GM21737 (cell line): ENCODE results near the gene TAF11L14.
"Not testable (repeated sequence)": the region's sequence is repeated elsewhere in the genome, so short reads cannot be mapped to it uniquely, and the experiment has no call there.

Experiments used
- ATAC-seq: cut with Tn5 transposase; IDR thresholded peaks from one replicate; pipeline ENCODE4 v1.9.1; 2021; ENCODE audit warnings: mild to moderate bottlenecking, moderate library complexity; ENCODE audit not compliant: unreplicated experiment

TAF11L14 gene

DNA sequence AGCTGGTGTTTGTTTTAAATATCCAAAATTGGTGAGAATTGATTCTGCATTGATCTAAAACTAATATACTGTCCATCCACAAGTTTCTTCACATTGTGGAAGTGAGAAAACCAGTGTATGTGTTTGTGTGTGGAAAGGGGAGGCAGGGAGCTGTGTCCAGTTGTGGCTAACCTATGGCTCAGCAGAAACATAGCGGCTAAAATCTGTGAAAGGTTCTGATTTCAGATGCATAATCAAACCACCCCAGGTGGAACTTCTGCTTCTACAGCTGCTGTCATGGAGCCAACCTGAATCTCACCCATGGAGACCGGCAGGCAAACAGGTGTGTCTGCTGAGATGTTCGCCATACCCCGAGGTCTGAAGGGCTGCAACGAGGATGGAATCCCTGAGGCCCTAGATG, at the start of gene TAF11L14:
TSS of gene TAF11L14 (plus strand) at position 301 of the 400 bp plus-strand sequence.
- ATAC-seq = no peak

DNA sequence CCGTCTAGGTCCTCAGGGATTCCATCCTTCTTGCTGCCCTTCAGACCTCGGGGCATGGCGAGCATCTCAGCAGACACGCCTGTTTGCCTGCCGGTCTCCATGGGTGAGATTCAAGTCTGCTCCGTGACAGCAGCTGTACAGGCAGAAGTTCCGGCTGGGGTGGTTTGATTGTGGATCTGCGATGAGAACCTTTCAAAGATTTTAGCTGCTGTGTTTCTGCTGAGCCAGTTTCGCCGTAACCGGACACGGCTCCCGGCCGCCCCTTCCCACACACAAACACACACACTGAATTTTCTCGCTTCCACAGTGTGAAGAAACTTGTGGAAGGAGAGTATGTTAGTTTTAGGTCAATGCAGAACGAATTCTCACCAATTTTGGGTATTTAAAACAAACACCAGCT, 48.6 kb upstream of the TAF11L14 start, which contains the start of gene TAF11L7:
TSS of gene TAF11L7 (minus strand) at position 101 of the 400 bp plus-strand sequence.
- ATAC-seq = not testable (repeated sequence)

DNA sequence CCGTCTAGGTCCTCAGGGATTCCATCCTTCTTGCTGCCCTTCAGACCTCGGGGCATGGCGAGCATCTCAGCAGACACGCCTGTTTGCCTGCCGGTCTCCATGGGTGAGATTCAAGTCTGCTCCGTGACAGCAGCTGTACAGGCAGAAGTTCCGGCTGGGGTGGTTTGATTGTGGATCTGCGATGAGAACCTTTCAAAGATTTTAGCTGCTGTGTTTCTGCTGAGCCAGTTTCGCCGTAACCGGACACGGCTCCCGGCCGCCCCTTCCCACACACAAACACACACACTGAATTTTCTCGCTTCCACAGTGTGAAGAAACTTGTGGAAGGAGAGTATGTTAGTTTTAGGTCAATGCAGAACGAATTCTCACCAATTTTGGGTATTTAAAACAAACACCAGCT, 43.4 kb upstream of the TAF11L14 start, which contains the start of gene TAF11L8:
TSS of gene TAF11L8 (minus strand) at position 101 of the 400 bp plus-strand sequence.
- not testable (repeated sequence) for ATAC-seq

DNA sequence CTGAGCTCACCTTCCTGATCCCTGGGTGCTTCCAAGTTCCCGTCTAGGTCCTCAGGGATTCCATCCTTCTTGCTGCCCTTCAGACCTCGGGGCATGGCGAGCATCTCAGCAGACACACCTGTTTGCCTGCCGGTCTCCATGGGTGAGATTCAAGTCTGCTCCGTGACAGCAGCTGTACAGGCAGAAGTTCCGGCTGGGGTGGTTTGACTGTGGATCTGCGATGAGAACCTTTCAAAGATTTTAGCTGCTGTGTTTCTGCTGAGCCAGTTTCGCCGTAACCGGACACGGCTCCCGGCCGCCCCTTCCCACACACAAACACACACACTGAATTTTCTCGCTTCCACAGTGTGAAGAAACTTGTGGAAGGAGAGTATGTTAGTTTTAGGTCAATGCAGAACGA, 40.0 kb upstream of the TAF11L14 start, which contains the start of gene TAF11L9:
TSS of gene TAF11L9 (minus strand) at position 140 of the 400 bp plus-strand sequence.
- not testable (repeated sequence) for ATAC-seq

DNA sequence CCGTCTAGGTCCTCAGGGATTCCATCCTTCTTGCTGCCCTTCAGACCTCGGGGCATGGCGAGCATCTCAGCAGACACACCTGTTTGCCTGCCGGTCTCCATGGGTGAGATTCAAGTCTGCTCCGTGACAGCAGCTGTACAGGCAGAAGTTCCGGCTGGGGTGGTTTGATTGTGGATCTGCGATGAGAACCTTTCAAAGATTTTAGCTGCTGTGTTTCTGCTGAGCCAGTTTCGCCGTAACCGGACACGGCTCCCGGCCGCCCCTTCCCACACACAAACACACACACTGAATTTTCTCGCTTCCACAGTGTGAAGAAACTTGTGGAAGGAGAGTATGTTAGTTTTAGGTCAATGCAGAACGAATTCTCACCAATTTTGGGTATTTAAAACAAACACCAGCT, 36.5 kb upstream of the TAF11L14 start, which contains the start of gene TAF11L10:
TSS of gene TAF11L10 (minus strand) at position 101 of the 400 bp plus-strand sequence.
- not testable (repeated sequence) for ATAC-seq

DNA sequence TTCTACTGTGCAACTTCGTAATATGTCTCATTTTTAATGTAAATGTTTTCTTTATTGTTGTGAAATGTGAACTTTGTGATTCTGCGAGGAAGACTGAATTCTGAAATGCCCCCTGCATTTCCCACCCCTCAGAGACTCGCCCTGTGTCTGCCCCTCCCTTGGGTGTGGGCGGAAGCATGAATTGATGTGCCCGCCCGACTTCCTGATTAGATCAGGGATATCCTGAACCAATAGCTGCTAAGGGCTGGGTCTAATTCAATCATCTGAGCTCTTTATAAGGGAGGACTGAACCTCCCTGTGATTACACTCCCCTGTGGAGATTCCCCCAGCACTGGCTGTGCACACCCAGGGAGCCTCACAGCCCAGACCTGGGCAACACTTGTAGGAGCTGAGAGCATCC, 30.4 kb upstream of the TAF11L14 start, which contains the start of gene TAF11L11:
TSS of gene TAF11L11 (plus strand) at position 304 of the 400 bp plus-strand sequence.
- ATAC-seq = not testable (repeated sequence)

DNA sequence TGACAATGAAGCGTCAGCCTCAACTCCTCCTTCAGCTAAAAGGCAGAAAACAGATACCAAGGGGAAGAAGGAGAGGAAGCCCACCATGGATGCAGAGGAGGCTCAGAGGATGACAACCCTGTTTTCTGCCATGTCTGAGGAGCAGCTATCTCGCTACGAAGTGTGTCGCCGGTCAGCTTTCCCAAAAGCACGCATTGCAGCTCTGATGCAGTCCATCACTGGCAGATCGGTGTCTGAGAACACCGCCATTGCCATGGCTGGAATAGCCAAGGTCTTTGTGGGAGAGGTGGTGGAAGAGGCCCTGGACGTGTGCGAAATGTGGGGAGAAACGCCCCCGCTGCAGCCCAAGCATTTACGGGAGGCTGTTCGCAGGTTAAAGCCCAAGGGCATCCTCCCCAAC, 29.3 kb upstream of the TAF11L14 start:
- ATAC-seq = no peak

DNA sequence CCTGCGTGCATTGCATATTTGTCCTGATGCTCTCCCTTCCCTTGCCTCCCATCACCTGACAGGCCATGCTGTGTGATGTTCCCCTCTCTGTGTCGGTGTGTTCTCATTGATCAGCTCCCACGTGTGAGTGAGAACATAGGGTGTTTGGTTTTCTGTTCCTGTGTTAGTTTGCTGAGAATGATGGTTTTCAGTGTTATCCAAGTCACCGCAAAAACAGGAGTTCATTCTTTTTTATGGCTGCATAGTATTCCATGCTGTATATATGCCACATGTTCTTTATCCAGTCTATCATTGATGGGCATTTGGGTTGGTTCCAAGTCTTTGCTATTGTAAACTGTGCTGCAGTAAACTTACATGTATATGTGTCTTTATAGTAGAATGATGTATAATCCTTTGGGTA, 26.8 kb upstream of the TAF11L14 start:
- ATAC-seq = not testable (repeated sequence)

DNA sequence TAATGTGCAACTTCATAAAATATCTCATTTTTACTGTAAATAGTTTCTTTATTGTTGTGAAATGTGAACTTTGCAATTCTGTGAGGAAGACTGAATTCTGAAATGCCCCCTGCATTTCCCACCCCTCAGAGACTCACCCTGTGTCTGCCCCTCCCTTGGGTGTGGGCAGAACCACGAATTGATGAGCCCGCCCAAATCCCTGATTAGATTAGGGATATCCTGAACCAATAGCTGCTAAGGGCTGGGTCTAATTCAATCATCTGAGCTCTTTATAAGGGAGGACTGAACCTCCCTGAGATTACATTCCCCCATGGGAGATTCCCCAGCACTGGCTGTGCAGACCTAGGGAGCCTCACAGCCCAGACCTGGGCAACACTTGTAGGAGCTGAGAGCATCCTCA, 24.2 kb upstream of the TAF11L14 start, which contains the start of gene TAF11L12:
TSS of gene TAF11L12 (plus strand) at position 301 of the 400 bp plus-strand sequence.
- ATAC-seq = not testable (repeated sequence)

DNA sequence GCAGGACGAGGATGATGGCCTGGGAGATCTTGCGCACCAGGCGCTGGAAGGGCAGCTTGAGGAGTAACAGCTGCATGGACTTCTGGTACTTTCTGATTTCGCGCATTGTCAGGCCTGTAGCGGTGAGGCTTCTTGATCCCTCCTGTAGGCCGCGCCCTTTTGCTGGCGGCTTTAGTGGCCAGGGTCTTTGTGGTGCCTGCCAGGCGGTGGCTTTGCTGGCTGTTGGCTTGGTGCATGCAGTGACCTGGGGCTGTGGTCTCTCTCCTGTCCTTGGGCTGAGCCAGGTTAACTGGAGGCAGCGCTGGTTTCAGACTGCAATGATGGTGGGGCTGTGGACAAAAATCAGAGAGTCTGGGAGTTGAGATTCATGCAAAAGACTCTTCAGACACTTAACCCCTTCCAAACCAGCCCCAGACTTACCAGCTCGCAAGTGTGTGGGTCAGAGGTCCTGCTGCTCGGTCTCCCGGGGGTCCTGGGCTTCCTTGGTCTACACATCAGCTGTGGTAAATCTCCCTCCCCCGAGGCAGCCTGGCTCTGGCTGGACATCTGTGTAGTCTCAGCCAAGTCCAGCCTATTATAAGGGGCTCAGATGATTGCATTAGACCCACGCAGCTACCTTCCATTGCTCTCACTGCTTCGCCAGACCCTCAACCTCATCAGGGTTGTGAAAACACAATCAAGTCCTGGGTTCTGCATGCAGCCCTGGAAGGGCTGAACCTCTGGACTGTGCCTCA, 19.2 kb upstream of the TAF11L14 start:
- no peak for ATAC-seq

DNA sequence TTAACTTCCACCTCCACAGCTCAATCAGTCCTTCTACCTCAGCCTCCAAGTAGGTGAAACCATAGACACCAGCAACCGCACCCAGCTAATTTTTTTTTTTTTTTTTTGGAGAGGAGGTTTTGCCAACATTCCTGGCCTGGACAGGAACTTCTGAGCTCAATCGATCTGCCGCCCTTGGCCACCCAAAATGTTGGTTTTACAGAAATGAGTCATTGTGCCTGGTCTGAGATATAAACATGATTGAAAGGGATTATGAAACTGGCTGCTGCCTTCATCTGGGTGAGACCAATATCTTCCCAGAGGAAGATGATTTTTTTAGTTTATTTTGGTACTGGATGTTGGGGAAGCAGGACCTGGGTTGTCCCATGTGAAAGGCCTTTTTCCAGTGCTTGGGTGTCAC, 14.9 kb upstream of the TAF11L14 start:
- no peak for ATAC-seq

DNA sequence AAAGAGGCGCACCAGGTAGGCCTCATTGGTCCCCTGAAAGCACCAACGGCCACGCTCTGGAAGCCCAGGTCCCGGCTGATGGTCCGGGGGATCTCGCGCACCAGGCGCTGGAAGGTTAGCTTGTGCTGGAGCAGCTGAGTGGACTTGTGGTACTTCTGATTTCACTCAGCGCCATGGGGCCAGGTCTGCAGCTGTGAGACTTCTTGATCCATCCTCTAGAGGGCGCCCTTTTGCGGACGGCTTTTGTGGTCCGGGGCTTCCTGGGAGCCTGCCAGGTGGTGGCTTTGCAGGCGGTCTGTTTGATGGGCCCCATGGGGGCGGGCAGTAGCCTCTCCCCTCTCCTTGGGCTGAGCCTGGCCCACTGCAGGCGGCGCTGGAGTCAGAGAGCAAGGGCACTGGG, 13.6 kb upstream of the TAF11L14 start:
- ATAC-seq = no peak

DNA sequence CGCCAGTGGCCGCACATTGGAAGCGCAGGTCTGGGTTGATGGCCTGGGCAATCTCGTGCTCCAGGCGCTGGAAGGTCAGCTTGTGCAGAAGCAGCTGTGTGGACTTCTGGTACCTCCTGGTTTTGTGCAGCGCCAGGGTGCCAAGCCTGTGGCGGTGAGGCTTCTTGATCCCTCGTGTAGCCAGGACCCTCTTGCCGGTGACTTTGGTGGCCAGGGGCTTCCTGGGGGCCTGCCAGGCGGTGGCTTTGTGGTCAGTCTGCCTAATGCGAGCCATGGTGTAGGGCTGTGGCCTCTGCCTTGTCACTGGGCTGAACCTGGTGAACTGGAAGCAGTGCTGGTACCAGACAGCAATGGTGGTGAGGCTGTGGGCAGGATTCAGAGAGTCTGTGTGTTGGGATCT, 8.6 kb upstream of the TAF11L14 start:
- no peak for ATAC-seq

DNA sequence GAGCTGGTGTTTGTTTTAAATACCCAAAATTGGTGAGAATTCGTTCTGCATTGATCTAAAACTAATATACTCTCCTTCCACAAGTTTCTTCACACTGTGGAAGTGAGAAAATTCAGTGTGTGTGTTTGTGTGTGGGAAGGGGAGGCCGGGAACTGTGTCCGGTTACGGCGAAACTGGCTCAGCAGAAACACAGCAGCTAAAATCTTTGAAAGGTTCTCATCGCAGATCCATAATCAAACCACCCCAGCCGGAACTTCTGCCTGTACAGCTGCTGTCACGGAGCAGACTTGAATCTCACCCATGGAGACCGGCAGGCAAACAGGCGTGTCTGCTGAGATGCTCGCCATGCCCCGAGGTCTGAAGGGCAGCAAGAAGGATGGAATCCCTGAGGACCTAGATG, 2.5 kb upstream of the TAF11L14 start, which contains the start of gene TAF11L13:
TSS of gene TAF11L13 (plus strand) at position 301 of the 400 bp plus-strand sequence.
- ATAC-seq = not testable (repeated sequence)

DNA sequence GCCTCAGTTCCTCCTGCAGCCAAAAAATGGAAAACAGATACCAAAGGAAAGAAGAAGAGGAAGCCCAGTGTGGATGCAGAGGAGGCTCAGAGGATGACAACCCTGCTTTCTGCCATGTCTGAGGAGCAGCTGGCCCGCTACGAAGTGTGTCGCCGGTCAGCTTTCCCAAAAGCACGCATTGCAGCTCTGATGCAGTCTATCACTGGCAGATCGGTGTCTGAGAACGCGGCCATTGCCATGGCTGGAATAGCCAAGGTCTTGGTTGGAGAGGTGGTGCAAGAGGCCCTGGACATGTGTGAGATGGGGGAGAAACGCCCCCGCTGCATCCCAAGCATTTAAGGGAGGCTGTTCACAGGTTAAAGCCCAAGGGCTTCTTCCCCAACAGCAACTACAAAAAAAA, 15.0 kb downstream of the TAF11L14 start:
- not testable (repeated sequence) for ATAC-seq

DNA sequence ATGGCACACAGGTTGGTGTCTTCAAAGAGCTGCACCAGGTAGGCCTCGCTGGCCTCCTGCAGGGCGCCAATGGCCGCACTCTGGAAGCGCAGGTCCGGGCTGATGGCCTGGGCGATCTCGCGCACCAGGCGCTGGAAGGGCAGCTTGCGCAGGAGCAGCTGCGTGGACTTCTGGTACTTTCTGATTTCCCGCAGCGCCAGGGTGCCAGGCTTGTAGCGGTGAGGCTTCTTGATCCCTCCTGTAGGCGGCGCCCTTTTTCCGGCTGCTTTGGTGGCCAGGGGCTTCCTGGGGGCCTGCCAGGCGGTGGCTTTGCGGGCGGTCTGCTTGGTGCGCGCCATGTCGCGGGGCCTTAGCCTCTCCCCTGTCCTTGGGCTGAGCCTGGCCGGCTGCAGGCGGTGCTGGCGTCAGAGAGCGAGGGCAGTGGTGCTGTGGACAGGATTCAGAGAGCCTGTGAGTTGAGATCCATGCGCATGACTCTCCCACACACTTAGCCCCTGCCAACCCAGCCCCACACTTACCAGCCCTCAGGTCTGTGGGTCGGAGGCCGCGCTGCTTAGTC, 21.0 kb downstream of the TAF11L14 start:
- not testable (repeated sequence) for ATAC-seq

DNA sequence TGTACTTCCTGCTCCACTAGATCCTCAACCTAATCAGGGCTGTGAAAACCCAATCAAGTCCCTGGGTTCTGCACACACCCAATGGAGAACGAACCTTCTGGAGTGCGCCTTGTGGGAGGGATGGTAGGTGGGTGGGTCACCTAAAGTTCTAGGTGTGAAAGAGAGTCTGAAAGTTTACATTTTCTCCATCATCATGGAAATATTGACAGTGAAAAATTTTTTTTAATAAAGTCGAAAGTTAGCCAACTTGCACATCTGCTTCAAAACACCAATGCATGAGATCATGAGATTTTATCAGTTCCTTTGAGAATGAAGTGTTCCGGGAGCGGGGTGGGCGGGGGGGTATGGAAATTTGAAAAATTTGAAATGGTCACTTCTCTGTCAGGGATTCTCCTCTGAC, 21.7 kb downstream of the TAF11L14 start:
- no peak for ATAC-seq

DNA sequence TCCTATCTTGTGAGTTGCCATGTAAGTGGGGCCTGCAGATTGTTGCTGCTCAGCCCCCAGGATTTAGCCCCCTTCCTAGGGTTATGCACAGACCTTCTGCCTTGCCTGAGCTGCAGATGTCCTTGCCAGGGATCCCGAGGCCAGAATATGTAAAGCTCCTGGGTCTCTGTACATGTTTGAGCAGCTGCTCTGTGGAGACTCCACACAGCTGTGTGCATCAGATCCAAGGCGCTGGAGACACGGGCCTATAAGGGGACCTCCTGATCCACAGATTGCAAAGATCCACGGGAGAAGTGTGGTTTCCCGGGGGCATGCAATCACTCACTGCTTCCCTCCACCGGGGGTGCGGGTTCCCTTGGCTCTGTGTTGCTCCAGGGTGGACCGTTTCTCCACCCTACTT, 28.9 kb downstream of the TAF11L14 start:
- no peak for ATAC-seq

DNA sequence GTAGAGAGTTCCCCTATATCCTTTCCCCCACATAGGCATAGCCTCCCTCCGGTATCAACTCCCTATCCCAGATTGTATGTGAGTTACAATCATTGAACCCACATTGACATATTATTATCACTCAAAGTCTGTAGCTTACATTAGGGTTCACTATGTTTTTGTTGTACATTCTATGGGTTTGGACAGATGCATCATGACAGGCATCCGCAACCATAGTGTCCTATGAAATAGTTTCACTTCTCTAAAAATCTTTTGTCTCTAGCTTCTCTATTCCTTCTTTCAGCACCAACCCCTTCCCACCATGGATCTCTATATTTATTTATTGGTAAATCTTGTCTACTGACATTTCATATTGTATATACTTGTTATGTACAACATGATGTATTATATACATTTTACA, 31.6 kb downstream of the TAF11L14 start:
- ATAC-seq = no peak

DNA sequence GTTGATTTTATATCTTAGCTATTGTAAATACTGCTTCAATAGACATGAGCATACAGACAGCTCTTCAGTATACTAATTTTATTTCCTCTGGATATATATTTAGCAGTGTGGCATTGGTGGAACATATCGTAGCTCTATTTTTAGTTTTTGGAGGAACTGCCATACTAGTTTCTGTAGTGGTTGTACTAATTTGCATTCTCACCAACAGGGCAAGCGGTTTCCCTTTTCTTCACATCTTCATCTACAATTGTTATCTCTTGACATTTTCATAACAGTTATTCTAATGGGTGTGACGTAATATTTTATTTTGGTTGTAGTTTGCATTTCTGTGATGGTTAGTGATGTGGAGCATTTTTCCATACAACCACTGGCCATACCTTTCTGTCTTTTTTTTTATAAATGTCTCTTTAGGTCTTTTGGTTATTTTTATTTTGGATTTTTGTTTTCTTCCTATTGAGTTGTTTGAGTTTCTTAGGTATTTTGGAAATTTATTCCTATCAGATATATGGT, 32.5 kb downstream of the TAF11L14 start:
- ATAC-seq = no peak

DNA sequence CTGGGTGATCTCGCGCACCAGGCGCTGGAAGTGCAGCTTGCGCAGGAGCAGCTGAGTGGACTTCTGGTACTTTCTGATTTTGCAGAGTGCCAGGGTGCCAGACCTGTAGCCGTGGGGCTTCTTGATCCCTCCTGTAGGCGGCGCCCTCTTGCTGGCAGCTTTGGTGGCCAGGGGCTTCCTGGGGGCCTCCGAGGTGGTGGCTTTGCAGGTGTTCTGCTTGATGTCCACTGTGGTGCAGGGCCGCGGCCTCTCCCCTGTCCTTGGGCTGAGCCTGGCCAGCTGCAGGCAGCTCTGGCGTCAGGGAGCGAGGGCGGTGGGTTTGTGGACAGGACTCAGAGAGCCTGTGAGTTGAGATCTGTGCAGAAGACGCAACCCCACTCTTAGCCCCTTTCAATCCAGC, 36.1 kb downstream of the TAF11L14 start:
- no peak for ATAC-seq
